Left forelimb (tissue), 1 donor: Measurements from ENCODE around the gene RRP9.

Experiments used
- DNase-seq: peaks from one replicate; pipeline ENCODE4 v3.0.0-alpha.2; 2018; ENCODE audit warnings: low spot score

Gene RRP9

GRCh38 chr3:51970606-51971300, 29.0 kb upstream of the RRP9 start:
- DNase-seq, result no peak

- no peak for DNase-seq
These were observed 28.1 kb upstream of the RRP9 start for GRCh38 chr3:51969841-51970240.

GRCh38 chr3:51968883-51969678, 27.4 kb upstream of the RRP9 start:
- no peak for DNase-seq

- no peak for DNase-seq
These were observed 26.6 kb upstream of the RRP9 start for GRCh38 chr3:51968170-51968775.

GRCh38 chr3:51967384-51968169, 25.9 kb upstream of the RRP9 start, which contains the start of gene PCBP4:
Gene PCBP4 (minus strand): TSS chr3:51967454. CDS start chr3:51961240, 6,214 bp downstream.
- DNase-seq, result peak; percentile 87

GRCh38 chr3:51966922-51967383, 25.2 kb upstream of the RRP9 start:
- no peak for DNase-seq

GRCh38 chr3:51966486-51966885, 24.8 kb upstream of the RRP9 start:
- DNase-seq, result no peak

GRCh38 chr3:51966016-51966415, 24.3 kb upstream of the RRP9 start:
- no peak for DNase-seq

GRCh38 chr3:51964521-51964920, 22.8 kb upstream of the RRP9 start:
- no peak for DNase-seq

- no peak for DNase-seq
These were observed 22.3 kb upstream of the RRP9 start for GRCh38 chr3:51963951-51964451.

GRCh38 chr3:51962854-51963530, 21.3 kb upstream of the RRP9 start:
- DNase-seq, result no peak

- DNase-seq, result no peak
These were observed 20.2 kb upstream of the RRP9 start for GRCh38 chr3:51961602-51962569.

GRCh38 chr3:51961011-51961410, 19.3 kb upstream of the RRP9 start:
- no peak for DNase-seq

GRCh38 chr3:51960386-51960785, 18.7 kb upstream of the RRP9 start:
- DNase-seq, result no peak

GRCh38 chr3:51959651-51960050, 17.9 kb upstream of the RRP9 start:
- no peak for DNase-seq

GRCh38 chr3:51958603-51959521, 17.2 kb upstream of the RRP9 start:
- no peak for DNase-seq

GRCh38 chr3:51957520-51958205, 16.0 kb upstream of the RRP9 start:
- no peak for DNase-seq
